GM19324 (cell line): ENCODE data around the gene WIZ.
"Not testable (repeated sequence)": the region's sequence is repeated elsewhere in the genome, so short reads cannot be mapped to it uniquely, and the experiment has no call there.

Experiments used
- ATAC-seq: cut with Tn5 transposase; IDR thresholded peaks from one replicate; pipeline ENCODE4 v1.9.1; 2021; ENCODE audit warnings: mild to moderate bottlenecking, moderate library complexity; ENCODE audit not compliant: unreplicated experiment, low FRiP score

The WIZ gene

GRCh38 chr19:15419413-15420025 is 30.2 kb downstream of the WIZ start:
- no peak for ATAC-seq

- ATAC-seq = peak; percentile 97
These were observed 31.0 kb downstream of the WIZ start, which contains the start of gene AKAP8L for GRCh38 chr19:15418579-15419412. AKAP8L (minus strand) TSS chr19:15418988; CDS start chr19:15418923, 65 bp downstream.

- no peak for ATAC-seq
These were observed 31.6 kb downstream of the WIZ start for GRCh38 chr19:15418231-15418578.

- ATAC-seq = no peak
These were observed 32.1 kb downstream of the WIZ start for GRCh38 chr19:15417699-15418098.

- no peak for ATAC-seq
These were observed 36.9 kb downstream of the WIZ start for GRCh38 chr19:15412832-15413231.

GRCh38 chr19:15411351-15411750 is 38.4 kb downstream of the WIZ start:
- not testable (repeated sequence) for ATAC-seq

- no peak for ATAC-seq
These were observed 45.0 kb downstream of the WIZ start for GRCh38 chr19:15404780-15405211.

- no peak for ATAC-seq
These were observed 45.5 kb downstream of the WIZ start for GRCh38 chr19:15404097-15404779.

GRCh38 chr19:15403151-15403531 is 46.6 kb downstream of the WIZ start:
- no peak for ATAC-seq

- ATAC-seq = no peak
These were observed 47.2 kb downstream of the WIZ start for GRCh38 chr19:15402411-15403150.

- no peak for ATAC-seq
These were observed 48.4 kb downstream of the WIZ start for GRCh38 chr19:15401397-15401710.

GRCh38 chr19:15400521-15401396 is 49.0 kb downstream of the WIZ start:
- no peak for ATAC-seq

- ATAC-seq = no peak
These were observed 50.1 kb downstream of the WIZ start for GRCh38 chr19:15399635-15400034.

- ATAC-seq = no peak
These were observed 50.6 kb downstream of the WIZ start for GRCh38 chr19:15399234-15399515.

- ATAC-seq = no peak
These were observed 51.1 kb downstream of the WIZ start for GRCh38 chr19:15398501-15399233.

GRCh38 chr19:15397782-15398181 is 52.0 kb downstream of the WIZ start:
- no peak for ATAC-seq

GRCh38 chr19:15397236-15397635 is 52.5 kb downstream of the WIZ start:
- no peak for ATAC-seq

GRCh38 chr19:15396436-15396835 is 53.3 kb downstream of the WIZ start:
- ATAC-seq = no peak

- not testable (repeated sequence) for ATAC-seq
These were observed 54.5 kb downstream of the WIZ start for GRCh38 chr19:15395251-15395650.

GRCh38 chr19:15394426-15394825 is 55.3 kb downstream of the WIZ start:
- ATAC-seq = no peak
